ENCODE results near the gene IL7R.

- TF ChIP-seq CTCF (IDR thresholded peaks at IDR 0.05) (no peak), POLR2A (IDR thresholded peaks at IDR 0.05) (no peak), EP300 (IDR thresholded peaks at IDR 0.05) (no peak)
Observed at GRCh38 chr5:35884773-35885172, 28.1 kb downstream of the IL7R start.

All from ovary (tissue), 3 donors.